IMR-90 (cell line): Measurements from ENCODE around the gene C10orf71. TPM values are rescaled to one million over a fixed set of nuclear protein-coding genes. Genes with fewer than 3 reads are reported as not detected.

Experiments
- ATAC-seq: fragments of 200-7000 bp; cut with Tn5 transposase; 2 replicates; pipeline ENCODE4 v1.9.1; 2020; ENCODE audit warnings: low read depth, mild to moderate bottlenecking, moderate library complexity
- BruUV-seq: library from RNA; stranded (reverse); fragments of 400-500 nt; replicated peaks from 2 replicates; lab custom pipeline; 2021; lab: Mats Ljungman, UMichigan
- CTCF ChIA-PET: fragments of 300-600 bp; formaldehyde crosslinking; extraction: SDS; loops from one replicate; lab custom pipeline; 2021; ENCODE audit warnings: antibody characterized with exemption; lab: Yijun Ruan, JAX
- POLR2A ChIA-PET: fragments of 300-600 bp; sonication (Branson Sonifier 250); formaldehyde crosslinking; loops from one replicate; lab custom pipeline; 2022; ENCODE audit warnings: antibody characterized with exemption; ENCODE audit not compliant: unreplicated experiment; lab: Charles Lee
- DNase-seq: peaks from one replicate; pipeline ENCODE4 v3.0.0; 2013
- H2AFZ ChIP-seq: replicated peaks from 2 replicates; pipeline ENCODE3; 2013; ENCODE audit warnings: low read length, mild to moderate bottlenecking; ENCODE audit not compliant: poor library complexity
- H2AK5ac ChIP-seq: 2 replicates; pipeline ENCODE4 v1.6.1; 2013; ENCODE audit warnings: low read depth, low read length, inconsistent platforms
- H2AK9ac ChIP-seq: replicated peaks from 2 replicates; pipeline ENCODE3; 2013; ENCODE audit warnings: mild to moderate bottlenecking, low read depth, low read length, moderate library complexity; ENCODE audit not compliant: poor library complexity
- H2BK120ac ChIP-seq: 2 replicates; pipeline ENCODE4 v1.6.1; 2013; ENCODE audit warnings: low read depth, low read length, inconsistent platforms
- H2BK15ac ChIP-seq: 3 replicates; pipeline ENCODE4 v1.6.1; 2013; ENCODE audit warnings: low read depth, low read length, inconsistent platforms
- H2BK20ac ChIP-seq: 2 replicates; pipeline ENCODE4 v1.6.1; 2013; ENCODE audit warnings: low read depth, mild to moderate bottlenecking, inconsistent platforms, low read length, moderate library complexity
- H2BK5ac ChIP-seq: 2 replicates; pipeline ENCODE4 v1.6.1; 2013; ENCODE audit warnings: mild to moderate bottlenecking, low read depth, low read length, inconsistent platforms; ENCODE audit not compliant: poor library complexity, severe bottlenecking
- H3K14ac ChIP-seq: replicated peaks from 2 replicates; pipeline ENCODE4 v1.6.1; 2013; ENCODE audit warnings: low read depth, low read length, inconsistent platforms
- H3K18ac ChIP-seq: 2 replicates; pipeline ENCODE4 v1.6.1; 2013; ENCODE audit warnings: low read depth, low read length, control low read depth
- H3K23ac ChIP-seq: 2 replicates; pipeline ENCODE4 v1.6.1; 2013; ENCODE audit warnings: low read depth, low read length, inconsistent platforms
- H3K27ac ChIP-seq: 2 replicates; pipeline ENCODE4 v1.5.1; 2013; ENCODE audit warnings: mild to moderate bottlenecking, control low read depth, low read length; ENCODE audit not compliant: insufficient read depth
- H3K27me3 ChIP-seq: 2 replicates; pipeline ENCODE4 v1.6.1; 2013; ENCODE audit warnings: low read length; ENCODE audit not compliant: control insufficient read depth, insufficient read depth
- H3K36me3 ChIP-seq: 2 replicates; pipeline ENCODE4 v1.6.1; 2013; ENCODE audit warnings: low read length, mixed read lengths; ENCODE audit not compliant: control insufficient read depth, insufficient read depth
- H3K4ac ChIP-seq: 2 replicates; pipeline ENCODE4 v1.6.1; 2013; ENCODE audit warnings: low read depth, low read length, inconsistent platforms
- H3K4me1 ChIP-seq: 2 replicates; pipeline ENCODE4 v1.6.1; 2013; ENCODE audit warnings: low read length, mixed read lengths; ENCODE audit not compliant: control insufficient read depth, insufficient read depth
- H3K4me2 ChIP-seq: 2 replicates; pipeline ENCODE4 v1.6.1; 2013; ENCODE audit warnings: low read depth, mild to moderate bottlenecking, control low read depth, low read length, moderate library complexity
- H3K4me3 ChIP-seq: 2 replicates; pipeline ENCODE4 v1.5.1; 2013; ENCODE audit warnings: low read depth, mild to moderate bottlenecking, control low read depth, low read length, moderate library complexity; ENCODE audit not compliant: insufficient read depth
- H3K56ac ChIP-seq: 2 replicates; pipeline ENCODE4 v1.6.1; 2013; ENCODE audit warnings: low read length, inconsistent platforms; ENCODE audit not compliant: insufficient read depth; ENCODE audit errors: extremely low read depth
- H3K79me1 ChIP-seq, 2 experiments: 2 replicates each; pipeline ENCODE4 v1.6.1; 2013; ENCODE audit warnings: low read length in 2 of 2, inconsistent platforms in 1 of 2, low read depth in 1 of 2
- H3K9ac ChIP-seq: 2 replicates; pipeline ENCODE4 v1.6.1; 2013; ENCODE audit warnings: low read depth, low read length, control low read depth
- H3K9me1 ChIP-seq: 2 replicates; pipeline ENCODE4 v1.6.1; 2013; ENCODE audit warnings: low read length, inconsistent platforms; ENCODE audit not compliant: insufficient read depth
- H3K9me3 ChIP-seq: 2 replicates; pipeline ENCODE4 v1.6.1; 2013; ENCODE audit warnings: low read length; ENCODE audit not compliant: control insufficient read depth, insufficient read depth
- H4K20me1 ChIP-seq: 2 replicates; pipeline ENCODE4 v1.6.1; 2013; ENCODE audit warnings: low read length, inconsistent platforms; ENCODE audit not compliant: insufficient read depth
- H4K5ac ChIP-seq: 2 replicates; pipeline ENCODE4 v1.6.1; 2013; ENCODE audit warnings: mild to moderate bottlenecking, low read depth, low read length, control low read depth
- H4K8ac ChIP-seq, 2 experiments: 2 replicates each; pipeline ENCODE4 v1.6.1; 2013; ENCODE audit warnings: low read depth in 2 of 2, low read length in 2 of 2, control low read depth in 1 of 2, inconsistent platforms in 1 of 2
- H4K91ac ChIP-seq: 2 replicates; pipeline ENCODE4 v1.6.1; 2013; ENCODE audit warnings: low read depth, low read length, inconsistent platforms; ENCODE audit not compliant: insufficient read depth
- BHLHE40 ChIP-seq: fragments of 150-350 bp; IDR thresholded peaks from 2 replicates; pipeline ENCODE4 v1.6.1; 2016; ENCODE audit warnings: mild to moderate bottlenecking, low read depth, low read length
- CEBPB ChIP-seq: IDR thresholded peaks from 2 replicates; pipeline ENCODE4 v1.6.1; 2012; ENCODE audit warnings: low read depth, low read length, improper control_type of control experiment
- NFE2L2 ChIP-seq: fragments of 150-350 bp; IDR thresholded peaks from 2 replicates; pipeline ENCODE4 v1.6.1; 2016; ENCODE audit warnings: low read depth, mild to moderate bottlenecking, low read length
- WGBS, 2 experiments: methylation state at CpG; one replicate each; pipeline versions ENCODE4 v1.1.5 to v1.1.7; 2013; ENCODE audit warnings: missing lambda C conversion rate in 2 of 2; ENCODE audit not compliant: insufficient read length in 1 of 2; ENCODE audit errors: extremely low coverage in 2 of 2; 5-methylcytosine and 5-hydroxymethylcytosine counted together
- dilution Hi-C: fragments of 300-500 bp; cut with HindIII; formaldehyde crosslinking; loops from one replicate; pipeline ENCODE4 v1.14.3; 2018; ENCODE audit warnings: low sequenced_read_pairs; ENCODE audit not compliant: unreplicated experiment
- in situ Hi-C: fragments of 300-500 bp; cut with MboI; formaldehyde crosslinking; loops from 3 replicates; pipeline ENCODE4 v1.14.3; 2019; ENCODE audit warnings: low sequenced_read_pairs, inconsistent platforms, mixed read lengths
- intact Hi-C: fragments of 100-400 bp; cut with micrococcal nuclease; formaldehyde crosslinking; loops from 2 replicates; pipeline ENCODE4 v1.10.0; 2022
- polyA plus RNA-seq, 3 experiments: library from polyadenylated mRNA; depleted of rRNA; stranded (reverse); fragments of >200 nt; gene quantifications; 2 replicates each; pipeline ENCODE4 v1.2.3, GENCODE V29; 2012; ENCODE audit warnings: low replicate concordance in 1 of 3
- total RNA-seq: library from RNA; depleted of rRNA; stranded (reverse); fragments of >200 nt; gene quantifications from 2 replicates; pipeline ENCODE4 v1.2.3, GENCODE V29; 2012

The C10orf71 gene
- total and polyA plus RNA-seq, 2 of the 4 experiments (the other 2 are of a cell fraction), result not detected

DNA sequence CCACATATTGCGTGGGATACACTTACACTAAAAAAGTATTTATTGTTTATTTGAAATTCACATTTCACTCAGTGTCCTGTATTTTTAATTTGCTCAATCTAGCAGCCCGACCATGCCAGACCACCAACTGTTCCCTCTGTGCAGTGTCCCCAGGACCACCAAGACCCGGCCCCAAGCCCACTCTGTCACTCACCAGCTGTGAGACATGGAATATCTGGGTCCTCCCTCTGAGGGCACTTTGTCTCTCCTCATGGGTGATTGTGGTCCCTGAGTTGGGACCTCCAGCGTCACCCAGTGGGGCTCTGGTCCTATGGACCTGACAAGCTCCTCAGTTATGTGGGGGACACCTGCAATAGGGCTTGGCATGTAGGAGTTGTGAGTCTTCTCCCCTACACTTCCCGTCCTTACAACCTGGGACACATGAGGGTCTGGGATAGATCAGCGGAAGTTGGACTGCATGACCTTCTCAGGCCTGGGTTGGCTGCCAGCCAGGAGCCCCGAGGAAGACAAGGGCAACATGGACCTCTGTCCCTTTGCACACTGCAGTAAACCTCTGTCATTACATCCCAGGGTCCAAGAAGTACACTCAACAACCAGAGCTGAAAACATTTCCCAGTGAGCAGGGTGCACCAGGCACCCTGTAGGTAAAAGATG is 12.1 kb downstream of the C10orf71 start:
- TF ChIP-seq BHLHE40 (no peak), NFE2L2 (no peak), CEBPB (no peak)
- H2AK9ac ChIP-seq, result no peak overlapping the region
- H3K36me3 ChIP-seq, result no peaks in the 10 kb centered on the region
- no peak for ATAC-seq
- H4K8ac ChIP-seq, result no peak overlapping the region
- H2AFZ ChIP-seq, result no peak overlapping the region
- no peak for DNase-seq
- no peak overlapping the region for H3K9ac ChIP-seq
- ChIA-PET POLR2A (no interaction called here), CTCF (no interaction called here)
- no peak overlapping the region for H3K4me3 ChIP-seq
- BruUV-seq, result no TSS peak
- H3K27ac ChIP-seq, result no peak overlapping the region
- H3K56ac ChIP-seq, result no peak overlapping the region
- no peak overlapping the region for H3K4me2 ChIP-seq
- peaks cover 3% of the 10 kb centered on the region; the same call in 1 of the 2 replicates for H3K9me1 ChIP-seq
- H2BK15ac ChIP-seq, result no peak overlapping the region
- no peaks in the 10 kb centered on the region for H3K79me1 ChIP-seq
- peaks cover 7% of the 10 kb centered on the region for H3K27me3 ChIP-seq
- H2BK5ac ChIP-seq, result no peak overlapping the region
- no peaks in the 10 kb centered on the region for H3K4me1 ChIP-seq
- H2AK5ac ChIP-seq, result no peak overlapping the region
- H3K4ac ChIP-seq, result no peak overlapping the region
- H3K14ac ChIP-seq, result no peak overlapping the region
- no peak overlapping the region for H3K23ac ChIP-seq
- H2BK20ac ChIP-seq, result no peak overlapping the region
- H3K18ac ChIP-seq, result no peak overlapping the region
- H4K20me1 ChIP-seq, result no peaks in the 10 kb centered on the region
- intact Hi-C loops, result no loop called here
- no peaks in the 10 kb centered on the region for H3K9me3 ChIP-seq
- no peak overlapping the region for H4K91ac ChIP-seq
- 80% methylated on average over 1 of the region's 7 CpGs; no CpG with 5 or more reads in 1 of the 2 experiments for WGBS, 2 experiments
- dilution Hi-C loops, result no loop called here
- no peak overlapping the region for H4K5ac ChIP-seq
- H2BK120ac ChIP-seq, result no peak overlapping the region
- in situ Hi-C loops, result no loop called here
